Cerebellar nuclear complex (tissue), 1 donor: ENCODE measurements around the gene SHMT2.

ENCODE experiments used
- DNase-seq, 2 experiments: peaks; one replicate each; lab custom pipeline; 2025; lab: John Stamatoyannopoulos, UW

The SHMT2 gene

GRCh38 chr12:57229634-57230380 lies at the start of gene SHMT2:
TSS of gene SHMT2 (plus strand) at chr12:57229711. CDS start at chr12:57229779, 68 bp downstream.
- peak in 1 of 2 experiments; percentile 88 for DNase-seq

GRCh38 chr12:57180321-57180989 lies 49.1 kb upstream of the SHMT2 start:
- no peak for DNase-seq

GRCh38 chr12:57181072-57181471 lies 48.4 kb upstream of the SHMT2 start:
- no peak for DNase-seq

- DNase-seq, result no peak
Measured at GRCh38 chr12:57181561-57182155, 47.9 kb upstream of the SHMT2 start.

GRCh38 chr12:57182918-57183575 lies 46.5 kb upstream of the SHMT2 start:
- peak in 1 of 2 experiments; percentile 36 for DNase-seq

- DNase-seq, result no peak
Measured at GRCh38 chr12:57183939-57184725, 45.4 kb upstream of the SHMT2 start.

GRCh38 chr12:57185403-57185802 lies 44.1 kb upstream of the SHMT2 start:
- no peak for DNase-seq

- no peak for DNase-seq
Measured at GRCh38 chr12:57185906-57186508, 43.5 kb upstream of the SHMT2 start.

- no peak for DNase-seq
Measured at GRCh38 chr12:57187222-57188089, 42.1 kb upstream of the SHMT2 start.

- no peak for DNase-seq
Measured at GRCh38 chr12:57188090-57188425, 41.5 kb upstream of the SHMT2 start.

GRCh38 chr12:57190037-57190436 lies 39.5 kb upstream of the SHMT2 start:
- DNase-seq, result no peak

- no peak for DNase-seq
Measured at GRCh38 chr12:57190821-57191220, 38.7 kb upstream of the SHMT2 start.

GRCh38 chr12:57191410-57191809 lies 38.1 kb upstream of the SHMT2 start:
- no peak for DNase-seq

- DNase-seq, result no peak
Measured at GRCh38 chr12:57192920-57193319, 36.6 kb upstream of the SHMT2 start.

- DNase-seq, result no peak
Measured at GRCh38 chr12:57193706-57194245, 35.7 kb upstream of the SHMT2 start.

- no peak for DNase-seq
Measured at GRCh38 chr12:57194253-57194652, 35.3 kb upstream of the SHMT2 start.

GRCh38 chr12:57195186-57195585 lies 34.3 kb upstream of the SHMT2 start:
- no peak for DNase-seq

- no peak for DNase-seq
Measured at GRCh38 chr12:57195611-57196371, 33.7 kb upstream of the SHMT2 start.

- DNase-seq, result no peak
Measured at GRCh38 chr12:57196439-57196838, 33.1 kb upstream of the SHMT2 start.
